T-helper 2 cell treated with Interferon-gamma antibody and Interleukin-4, amounts not matched to agents 5 μg/mL and 100 μg/mL, for 36 hours (primary cell): ENCODE results near the gene BRCA1.
"Not testable (repeated sequence)": the region's sequence is repeated elsewhere in the genome, so short reads cannot be mapped to it uniquely, and the experiment has no call there.

Source experiments
- DNase-seq: peaks from one replicate; pipeline ENCODE4 v3.0.0; 2021; ENCODE audit warnings: low spot score
- H3K27ac Mint-ChIP-seq: one replicate; pipeline ENCODE4 v1.8.0; 2021; ENCODE audit warnings: mild to moderate bottlenecking, mixed read lengths
- H3K27me3 Mint-ChIP-seq: one replicate; pipeline ENCODE4 v1.8.0; 2021; ENCODE audit warnings: low read depth, mixed read lengths
- H3K36me3 Mint-ChIP-seq: one replicate; pipeline ENCODE4 v1.8.0; 2021; ENCODE audit warnings: low read depth, mixed read lengths
- H3K4me1 Mint-ChIP-seq: one replicate; pipeline ENCODE4 v1.8.0; 2021; ENCODE audit warnings: low read depth, mixed read lengths
- H3K4me3 Mint-ChIP-seq: one replicate; pipeline ENCODE4 v1.8.0; 2022; ENCODE audit warnings: mild to moderate bottlenecking, moderate library complexity, mixed read lengths
- H3K9me3 Mint-ChIP-seq: one replicate; pipeline ENCODE4 v1.8.0; 2021; ENCODE audit warnings: mixed read lengths

Gene BRCA1

GRCh38 chr17:43143201-43143600 lies 18.0 kb upstream of the BRCA1 start:
- H3K36me3 Mint-ChIP-seq: peaks cover 5% of the 10 kb centered on the region
- H3K9me3 Mint-ChIP-seq: no peaks in the 10 kb centered on the region
- H3K27ac Mint-ChIP-seq: no peak overlapping the region
- H3K4me1 Mint-ChIP-seq: no peaks in the 10 kb centered on the region
- DNase-seq: no peak
- no peak overlapping the region for H3K4me3 Mint-ChIP-seq
- no peaks in the 10 kb centered on the region for H3K27me3 Mint-ChIP-seq

GRCh38 chr17:43142153-43142552 lies 17.0 kb upstream of the BRCA1 start:
- Mint-ChIP-seq H3K27me3 (no peaks in the 10 kb centered on the region), H3K9me3 (no peaks in the 10 kb centered on the region), H3K27ac (no peak overlapping the region), H3K4me1 (no peaks in the 10 kb centered on the region), H3K36me3 (peaks cover 4% of the 10 kb centered on the region), H3K4me3 (no peak overlapping the region)
- no peak for DNase-seq

- no peak overlapping the region for H3K27ac Mint-ChIP-seq
Measured at GRCh38 chr17:43140396-43141332, 15.5 kb upstream of the BRCA1 start.

GRCh38 chr17:43138531-43138930 lies 13.4 kb upstream of the BRCA1 start:
- H3K27ac Mint-ChIP-seq, H3K9me3 Mint-ChIP-seq, H3K27me3 Mint-ChIP-seq, H3K4me3 Mint-ChIP-seq, DNase-seq: not testable (repeated sequence)
- peaks cover 18% of the 10 kb centered on the region for H3K36me3 Mint-ChIP-seq
- peaks cover 12% of the 10 kb centered on the region for H3K4me1 Mint-ChIP-seq

More at GRCh38 chr17:43140396-43141332, 15.5 kb upstream of the BRCA1 start:
- peaks cover 12% of the 10 kb centered on the region for H3K4me1 Mint-ChIP-seq
- H3K9me3 Mint-ChIP-seq: no peaks in the 10 kb centered on the region
- H3K4me3 Mint-ChIP-seq: no peak overlapping the region
- peaks cover 3% of the 10 kb centered on the region for H3K36me3 Mint-ChIP-seq
- DNase-seq: no peak
- no peaks in the 10 kb centered on the region for H3K27me3 Mint-ChIP-seq

- DNase-seq, H3K27me3 Mint-ChIP-seq, H3K9me3 Mint-ChIP-seq: not testable (repeated sequence)
- peaks cover 23% of the 10 kb centered on the region for H3K36me3 Mint-ChIP-seq
- H3K4me1 Mint-ChIP-seq: peaks cover 12% of the 10 kb centered on the region
- H3K27ac Mint-ChIP-seq: peak overlapping the region; percentile 79
- H3K4me3 Mint-ChIP-seq: peak overlapping the region; percentile 24
Measured at GRCh38 chr17:43136574-43136973, 11.4 kb upstream of the BRCA1 start.

- Mint-ChIP-seq H3K36me3 (peaks cover 23% of the 10 kb centered on the region), H3K4me1 (peaks cover 15% of the 10 kb centered on the region), H3K27ac (no peak overlapping the region), H3K9me3 (no peaks in the 10 kb centered on the region), H3K27me3 (no peaks in the 10 kb centered on the region), H3K4me3 (no peak overlapping the region)
- no peak for DNase-seq
Measured at GRCh38 chr17:43135454-43135819, 10.3 kb upstream of the BRCA1 start.

GRCh38 chr17:43134774-43135453 lies 9.8 kb upstream of the BRCA1 start:
- no peak overlapping the region for H3K4me3 Mint-ChIP-seq
- H3K9me3 Mint-ChIP-seq: no peaks in the 10 kb centered on the region
- peaks cover 15% of the 10 kb centered on the region for H3K4me1 Mint-ChIP-seq
- no peak overlapping the region for H3K27ac Mint-ChIP-seq
- peaks cover 23% of the 10 kb centered on the region for H3K36me3 Mint-ChIP-seq
- H3K27me3 Mint-ChIP-seq: no peaks in the 10 kb centered on the region
- no peak for DNase-seq

GRCh38 chr17:43133439-43133838 lies 8.3 kb upstream of the BRCA1 start:
- H3K27ac Mint-ChIP-seq, H3K4me3 Mint-ChIP-seq: not testable (repeated sequence)
- H3K4me1 Mint-ChIP-seq: peaks cover 15% of the 10 kb centered on the region

GRCh38 chr17:43132117-43132516 lies 7.0 kb upstream of the BRCA1 start:
- Mint-ChIP-seq H3K4me1 (peaks cover 16% of the 10 kb centered on the region), H3K4me3 (no peak overlapping the region), H3K9me3 (no peaks in the 10 kb centered on the region), H3K27ac (no peak overlapping the region), H3K36me3 (peaks cover 36% of the 10 kb centered on the region), H3K27me3 (no peaks in the 10 kb centered on the region)
- no peak for DNase-seq

More at GRCh38 chr17:43133439-43133838, 8.3 kb upstream of the BRCA1 start:
- peaks cover 27% of the 10 kb centered on the region for H3K36me3 Mint-ChIP-seq
- H3K27me3 Mint-ChIP-seq, DNase-seq, H3K9me3 Mint-ChIP-seq: not testable (repeated sequence)

GRCh38 chr17:43129671-43130010 lies 4.5 kb upstream of the BRCA1 start:
- Mint-ChIP-seq H3K27me3 (no peaks in the 10 kb centered on the region), H3K4me3 (no peak overlapping the region), H3K9me3 (no peaks in the 10 kb centered on the region), H3K4me1 (peaks cover 11% of the 10 kb centered on the region), H3K27ac (no peak overlapping the region), H3K36me3 (peaks cover 40% of the 10 kb centered on the region)
- no peak for DNase-seq

GRCh38 chr17:43127333-43127876 lies 2.2 kb upstream of the BRCA1 start:
- H3K9me3 Mint-ChIP-seq, DNase-seq, H3K27me3 Mint-ChIP-seq: not testable (repeated sequence)
- Mint-ChIP-seq H3K36me3 (peaks cover 33% of the 10 kb centered on the region), H3K4me1 (peaks cover 20% of the 10 kb centered on the region), H3K4me3 (peak overlapping the region; percentile 75), H3K27ac (peak overlapping the region; percentile 79)

- no peaks in the 10 kb centered on the region for H3K9me3 Mint-ChIP-seq
- peaks cover 33% of the 10 kb centered on the region for H3K36me3 Mint-ChIP-seq
- no peak for DNase-seq
- H3K4me3 Mint-ChIP-seq: peak overlapping the region; percentile 75
- H3K4me1 Mint-ChIP-seq: peaks cover 23% of the 10 kb centered on the region
- no peaks in the 10 kb centered on the region for H3K27me3 Mint-ChIP-seq
- H3K27ac Mint-ChIP-seq: peak overlapping the region; percentile 79
Measured at GRCh38 chr17:43126911-43127290, 1.7 kb upstream of the BRCA1 start.

GRCh38 chr17:43125967-43126910 lies 1.1 kb upstream of the BRCA1 start:
- Mint-ChIP-seq H3K4me1 (peaks cover 26% of the 10 kb centered on the region), H3K4me3 (peak overlapping the region; percentile 99), H3K9me3 (no peaks in the 10 kb centered on the region), H3K36me3 (peaks cover 35% of the 10 kb centered on the region), H3K27me3 (no peaks in the 10 kb centered on the region), H3K27ac (peak overlapping the region; percentile 98)
- DNase-seq: no peak
